GM19043 (cell line): ENCODE measurements around the gene IGFL2.
"Not testable (repeated sequence)": the region's sequence is repeated elsewhere in the genome, so short reads cannot be mapped to it uniquely, and the experiment has no call there.

Source experiments
- ATAC-seq: cut with Tn5 transposase; IDR thresholded peaks from one replicate; pipeline ENCODE4 v1.9.1; 2021; ENCODE audit warnings: low read depth; ENCODE audit not compliant: unreplicated experiment

The IGFL2 gene

DNA sequence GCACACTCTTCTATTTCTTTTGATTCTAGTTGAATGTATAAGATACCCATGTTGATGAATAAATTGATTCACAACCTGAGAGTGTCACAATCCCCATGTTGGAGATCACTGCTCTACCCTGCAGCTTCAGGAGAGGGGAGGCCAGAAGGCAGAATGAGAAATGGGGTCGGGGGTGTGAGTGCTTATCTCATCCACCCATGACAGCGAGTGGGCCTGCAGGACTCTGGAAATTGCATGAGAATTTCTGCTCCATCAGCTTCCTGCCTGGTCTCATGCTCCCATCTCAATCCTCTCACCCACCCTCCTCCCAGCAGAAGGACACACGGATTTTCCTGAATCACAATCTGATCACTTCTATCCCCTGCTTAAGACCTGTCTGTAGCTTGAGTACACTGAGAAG lies 58.6 kb downstream of the IGFL2 start:
- no peak for ATAC-seq

GRCh38 chr19:46207858-46208257 lies 59.8 kb downstream of the IGFL2 start:
- ATAC-seq = not testable (repeated sequence)

GRCh38 chr19:46209051-46209450 lies 61.0 kb downstream of the IGFL2 start:
- no peak for ATAC-seq

DNA sequence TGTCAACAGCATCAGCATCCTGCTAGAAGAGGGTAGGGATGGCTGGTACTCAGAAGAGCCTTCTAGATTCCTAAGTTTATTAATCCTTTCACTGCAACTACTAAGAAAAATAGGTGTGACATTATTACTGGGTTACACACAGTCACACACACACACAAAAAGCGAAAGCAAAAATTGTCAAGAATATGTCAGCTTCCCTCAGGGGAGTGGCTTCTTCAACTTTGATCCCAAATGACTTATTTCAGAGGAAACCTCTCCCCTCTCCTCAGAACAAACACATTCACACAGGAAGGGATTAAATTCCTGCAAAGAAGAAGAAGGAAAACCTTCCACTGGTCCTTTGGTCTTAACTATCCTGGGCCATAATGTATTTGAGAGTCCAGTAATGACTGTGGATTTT lies 61.4 kb downstream of the IGFL2 start:
- ATAC-seq = no peak

DNA sequence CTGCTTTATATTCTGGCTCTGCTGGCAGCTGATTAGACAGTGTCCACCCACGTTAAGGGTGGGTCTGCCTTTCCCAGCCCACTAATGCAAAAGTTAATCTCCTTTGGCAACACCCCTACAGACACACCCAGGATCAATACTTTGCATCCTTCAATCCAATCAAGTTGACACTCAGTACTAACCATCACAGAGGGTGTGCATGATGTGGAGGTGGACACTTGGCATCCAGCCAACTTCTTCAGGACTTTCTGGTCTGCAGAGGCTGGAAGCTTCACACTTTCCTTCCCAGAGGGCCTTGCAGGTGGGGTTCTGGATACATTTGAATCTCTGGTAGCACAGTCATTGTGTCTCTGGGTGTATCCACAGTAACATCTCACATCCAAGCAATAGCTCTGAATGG lies 62.6 kb downstream of the IGFL2 start:
- ATAC-seq = no peak
